NT2/D1 (cell line): ENCODE data around the gene TBCCD1.

Experiments
- DNase-seq: peaks from one replicate; pipeline ENCODE4 v3.0.0-alpha.2; 2011; ENCODE audit warnings: low read depth, low spot score
- H3K27me3 ChIP-seq: 2 replicates; pipeline ENCODE4 v1.6.0; 2011; ENCODE audit warnings: mild to moderate bottlenecking; ENCODE audit not compliant: insufficient read length, insufficient read depth
- H3K36me3 ChIP-seq: 2 replicates; pipeline ENCODE4 v1.6.1; 2011; ENCODE audit warnings: mild to moderate bottlenecking, low read length, mixed read lengths; ENCODE audit not compliant: insufficient read depth, insufficient read length
- H3K4me1 ChIP-seq: 2 replicates; pipeline ENCODE4 v1.5.1; 2011; ENCODE audit not compliant: insufficient read depth, insufficient read length
- H3K4me3 ChIP-seq: 2 replicates; pipeline ENCODE4 v1.5.1; 2011; ENCODE audit warnings: low read depth; ENCODE audit not compliant: insufficient read length
- H3K9ac ChIP-seq: 2 replicates; pipeline ENCODE4 v1.6.0; 2011; ENCODE audit warnings: low read depth; ENCODE audit not compliant: insufficient read length
- H3K9me3 ChIP-seq: 2 replicates; pipeline ENCODE4 v1.5.1; 2011; ENCODE audit warnings: mild to moderate bottlenecking, low read length; ENCODE audit not compliant: insufficient read depth
- SUZ12 ChIP-seq: IDR thresholded peaks from 2 replicates; pipeline ENCODE4 v1.6.1; 2011; ENCODE audit not compliant: insufficient read length, insufficient read depth; ENCODE audit errors: extremely low read depth
- YY1 ChIP-seq: IDR thresholded peaks from 2 replicates; pipeline ENCODE4 v1.6.1; 2011; ENCODE audit not compliant: insufficient read length, insufficient read depth
- ZNF274 ChIP-seq: IDR thresholded peaks from 2 replicates; pipeline ENCODE4 v1.6.1; 2011; ENCODE audit warnings: mild to moderate bottlenecking, low read depth, low read length

Gene TBCCD1

DNA sequence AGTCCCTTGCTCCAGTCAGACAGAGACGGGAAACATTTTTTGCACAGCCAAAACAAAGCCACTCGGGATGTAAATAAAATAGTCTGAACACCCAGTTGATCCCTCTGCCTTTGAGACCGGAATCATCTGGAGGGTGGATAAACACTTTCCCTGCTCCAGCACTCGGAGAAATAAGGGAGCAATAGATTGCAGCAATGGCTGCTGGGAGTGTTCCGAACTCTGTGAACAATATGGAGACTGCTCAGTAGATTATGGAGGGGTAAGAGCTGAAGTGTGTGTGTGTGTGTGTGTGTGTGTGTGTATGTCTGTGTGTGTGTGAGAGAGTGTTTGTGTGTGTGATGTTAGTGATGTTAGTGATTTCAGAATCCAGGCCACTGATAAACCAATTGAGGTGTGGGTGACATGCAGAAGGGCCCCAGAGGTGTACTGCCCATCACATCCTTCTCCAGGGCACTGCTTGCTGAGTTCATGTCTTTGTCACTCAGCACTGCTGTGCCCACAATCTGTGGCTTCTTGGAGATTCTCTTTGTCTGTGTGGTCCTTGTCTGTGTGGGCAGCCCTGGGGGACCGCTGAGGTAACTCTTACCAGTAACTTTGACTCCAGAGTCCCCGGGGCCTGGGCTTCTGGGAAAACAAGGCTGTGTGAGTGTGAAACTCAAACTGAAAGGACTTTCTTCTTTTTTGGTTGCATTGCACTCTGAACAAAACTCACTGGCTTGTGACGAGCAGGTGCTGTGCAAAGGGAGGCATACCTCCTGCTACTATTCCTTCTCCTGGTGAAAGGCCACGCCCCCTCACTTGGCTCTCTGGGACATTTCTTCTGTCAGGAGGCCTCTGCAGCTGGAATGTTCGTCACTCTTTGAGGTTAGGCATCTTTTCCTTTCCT lies 45.9 kb downstream of the TBCCD1 start:
- TF ChIP-seq SUZ12 (no peak), ZNF274 (no peak), YY1 (no peak)
- Histone ChIP-seq H3K9me3 (no peaks in the 10 kb centered on the region), H3K4me1 (peaks cover 4% of the 10 kb centered on the region), H3K4me3 (no peak overlapping the region), H3K9ac (no peak overlapping the region), H3K27me3 (no peaks in the 10 kb centered on the region), H3K36me3 (no peaks in the 10 kb centered on the region)
- DNase-seq, result no peak

DNA sequence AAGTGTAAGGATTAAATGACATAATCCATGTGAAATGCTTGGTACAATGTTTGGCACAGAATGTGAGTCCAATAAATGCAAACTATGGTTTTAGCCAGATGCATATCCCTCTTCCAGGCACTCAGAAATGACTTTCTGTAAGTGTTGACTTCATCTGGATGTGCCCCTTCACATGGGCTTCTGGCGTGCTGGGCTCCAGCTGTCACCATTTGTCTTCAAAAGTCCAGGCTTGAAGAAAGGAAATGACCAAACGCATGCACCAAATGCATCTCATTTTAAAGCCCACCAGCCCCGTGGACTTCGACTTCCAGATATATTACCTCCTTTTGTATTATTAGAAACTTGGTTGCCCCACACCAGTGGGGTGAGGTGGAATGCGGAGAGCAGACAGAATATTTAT lies 46.7 kb downstream of the TBCCD1 start:
- H3K9me3 ChIP-seq, result no peaks in the 10 kb centered on the region
- H3K4me1 ChIP-seq, result peaks cover 4% of the 10 kb centered on the region
- no peak for DNase-seq
- H3K27me3 ChIP-seq, result no peaks in the 10 kb centered on the region
- no peak for TF ChIP-seq SUZ12
- no peak for TF ChIP-seq YY1
- no peak for TF ChIP-seq ZNF274
- no peak overlapping the region for H3K9ac ChIP-seq
- no peaks in the 10 kb centered on the region for H3K36me3 ChIP-seq
- no peak overlapping the region for H3K4me3 ChIP-seq

DNA sequence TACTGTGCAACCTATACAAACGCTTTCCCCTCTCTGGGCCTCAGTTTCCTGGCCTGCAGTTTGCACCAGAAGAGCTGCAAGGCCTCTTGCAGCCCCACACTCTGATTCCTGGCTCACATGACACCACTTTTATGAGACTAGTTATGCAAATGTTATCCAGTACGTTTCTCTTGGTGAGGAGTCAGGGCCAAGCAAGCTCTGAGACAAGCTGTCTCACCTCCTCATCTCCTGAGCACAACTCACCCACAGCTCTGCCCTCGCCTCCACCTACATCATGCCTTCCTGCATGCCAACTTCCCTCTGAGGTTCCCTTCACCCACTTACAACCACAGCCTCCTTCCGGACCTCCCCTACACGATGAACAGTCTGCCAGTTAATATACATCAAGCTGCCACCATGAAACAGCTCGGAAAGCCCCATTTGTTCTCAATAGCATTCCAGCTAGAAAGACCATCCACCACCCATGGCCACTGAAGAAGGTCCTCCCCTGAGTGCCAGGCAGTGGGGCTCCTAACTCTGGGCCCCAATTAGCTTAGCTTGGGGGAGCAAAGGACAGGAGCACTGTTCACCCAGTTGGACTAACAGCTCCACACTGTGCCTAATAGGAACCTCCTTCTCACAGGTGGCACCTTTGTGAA lies 48.0 kb downstream of the TBCCD1 start:
- TF ChIP-seq ZNF274 (no peak), YY1 (no peak), SUZ12 (no peak)
- Histone ChIP-seq H3K27me3 (no peaks in the 10 kb centered on the region), H3K9ac (no peak overlapping the region), H3K9me3 (no peaks in the 10 kb centered on the region), H3K4me3 (no peak overlapping the region), H3K36me3 (no peaks in the 10 kb centered on the region), H3K4me1 (peaks cover 4% of the 10 kb centered on the region)
- DNase-seq, result no peak

DNA sequence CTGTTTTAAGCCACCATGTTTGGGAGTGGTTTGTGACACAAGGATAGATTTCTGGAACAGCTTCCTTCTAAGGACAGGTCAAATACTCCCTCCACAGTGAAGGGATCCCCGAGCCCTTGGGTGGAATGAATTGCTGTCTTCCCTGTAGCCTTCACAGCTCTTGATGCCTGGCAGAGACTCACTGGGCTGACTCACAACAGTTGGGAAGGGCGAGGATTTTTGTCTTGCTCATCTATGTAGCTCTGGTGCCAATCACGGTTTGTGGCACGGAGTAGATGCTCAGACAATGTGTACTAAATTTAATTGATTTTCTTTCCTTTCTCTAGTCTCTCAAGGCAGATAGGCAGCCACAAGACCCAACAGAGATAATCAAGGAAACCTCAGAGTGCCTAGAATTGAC lies 49.9 kb downstream of the TBCCD1 start:
- H3K27me3 ChIP-seq, result no peaks in the 10 kb centered on the region
- DNase-seq, result no peak
- no peak overlapping the region for H3K4me3 ChIP-seq
- no peaks in the 10 kb centered on the region for H3K9me3 ChIP-seq
- no peaks in the 10 kb centered on the region for H3K36me3 ChIP-seq
- peaks cover 4% of the 10 kb centered on the region for H3K4me1 ChIP-seq
- TF ChIP-seq YY1 (no peak), ZNF274 (no peak), SUZ12 (no peak)
- H3K9ac ChIP-seq, result no peak overlapping the region

DNA sequence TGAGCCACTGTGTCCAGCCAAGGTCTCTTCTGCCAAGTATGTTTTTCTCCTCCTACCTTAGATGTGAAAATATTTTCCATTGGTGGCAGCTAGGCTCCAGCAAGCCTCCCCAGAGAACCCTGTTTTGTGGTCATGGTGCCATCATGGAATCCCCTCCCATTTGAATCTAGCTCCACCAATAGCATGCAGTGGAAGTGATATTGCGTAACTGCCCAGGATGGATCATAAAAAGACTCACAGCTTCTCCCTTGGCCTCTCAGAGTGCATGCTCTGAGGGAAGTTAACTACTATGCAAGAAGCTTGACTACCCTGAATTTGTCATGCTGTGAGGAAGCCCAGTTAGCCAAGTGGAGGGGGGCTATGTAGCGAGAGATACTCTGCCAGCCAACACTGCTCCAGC lies 50.5 kb downstream of the TBCCD1 start:
- H3K27me3 ChIP-seq, result no peaks in the 10 kb centered on the region
- no peaks in the 10 kb centered on the region for H3K36me3 ChIP-seq
- no peaks in the 10 kb centered on the region for H3K9me3 ChIP-seq
- TF ChIP-seq SUZ12 (no peak), YY1 (no peak), ZNF274 (no peak)
- H3K4me1 ChIP-seq, result peaks cover 4% of the 10 kb centered on the region
- DNase-seq, result no peak
- no peak overlapping the region for H3K4me3 ChIP-seq
- H3K9ac ChIP-seq, result no peak overlapping the region

DNA sequence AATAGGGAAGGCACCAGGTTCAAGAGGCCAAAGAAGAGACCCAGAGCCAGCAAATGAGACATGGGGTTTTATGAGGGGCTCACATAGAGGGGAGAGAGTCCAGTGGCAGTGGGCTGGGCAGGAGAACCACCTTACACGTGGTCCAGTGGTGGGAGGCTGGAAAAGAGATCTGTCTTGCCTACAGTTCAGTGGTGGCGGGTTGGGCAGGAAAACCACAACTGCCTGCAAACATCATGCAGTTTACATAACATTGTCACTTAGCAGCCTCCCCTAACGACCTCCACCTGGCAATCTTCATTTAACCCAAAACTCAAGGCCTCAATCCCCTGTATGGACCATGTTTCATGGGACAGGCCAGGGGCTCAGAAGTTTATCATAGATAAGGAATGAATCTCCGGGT lies 52.0 kb downstream of the TBCCD1 start:
- Histone ChIP-seq H3K9me3 (no peaks in the 10 kb centered on the region), H3K36me3 (no peaks in the 10 kb centered on the region), H3K4me1 (peaks cover 4% of the 10 kb centered on the region), H3K9ac (no peak overlapping the region), H3K27me3 (no peaks in the 10 kb centered on the region), H3K4me3 (no peak overlapping the region)
- no peak for TF ChIP-seq YY1
- no peak for TF ChIP-seq ZNF274
- TF ChIP-seq SUZ12, result no peak
- no peak for DNase-seq

DNA sequence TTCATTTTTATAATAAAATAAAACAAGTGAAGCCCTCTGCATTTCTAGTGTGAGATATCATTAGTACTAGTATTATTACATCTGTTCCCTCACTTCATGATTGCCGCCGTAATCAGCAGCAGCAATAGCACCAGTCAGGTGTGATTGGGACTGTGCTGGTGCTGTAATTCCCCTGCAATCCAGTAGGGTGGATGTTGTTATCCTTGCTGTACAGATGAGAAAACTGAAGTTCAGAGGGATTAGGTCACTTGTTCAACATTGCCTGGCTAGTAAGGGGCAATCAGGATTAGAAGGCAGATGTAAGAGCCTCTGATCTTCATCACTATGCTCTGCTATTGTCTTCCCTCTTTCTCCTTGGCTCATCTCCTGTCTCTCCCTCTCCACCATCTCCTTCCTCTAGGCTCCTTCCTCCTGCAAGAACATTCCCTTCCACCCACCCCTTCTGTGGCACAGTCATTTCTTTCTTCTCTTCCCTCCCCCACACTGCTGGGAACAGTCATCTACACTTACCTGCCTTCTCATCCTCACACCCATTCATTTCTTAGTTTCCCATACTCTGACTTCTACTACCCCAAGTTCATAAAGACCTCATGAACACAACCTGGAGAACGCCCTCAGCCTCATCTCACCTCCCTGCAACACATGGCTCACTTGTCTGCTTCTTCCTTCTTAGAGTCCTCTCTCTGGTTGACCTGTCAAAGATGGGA lies 52.7 kb downstream of the TBCCD1 start:
- Histone ChIP-seq H3K27me3 (no peaks in the 10 kb centered on the region), H3K9me3 (no peaks in the 10 kb centered on the region), H3K9ac (no peak overlapping the region), H3K4me1 (peaks cover 5% of the 10 kb centered on the region), H3K4me3 (no peak overlapping the region), H3K36me3 (no peaks in the 10 kb centered on the region)
- TF ChIP-seq SUZ12 (no peak), ZNF274 (no peak), YY1 (no peak)
- peak; percentile 22 for DNase-seq
